ENCODE measurements around the gene DCTN2. TPM values are rescaled to one million over a fixed set of nuclear protein-coding genes. Genes with fewer than 3 reads are reported as not detected.

Gene DCTN2
- polyA plus RNA-seq, 1 of the 3 experiments (the other 2 are of a cell fraction), result 122 TPM

DNA sequence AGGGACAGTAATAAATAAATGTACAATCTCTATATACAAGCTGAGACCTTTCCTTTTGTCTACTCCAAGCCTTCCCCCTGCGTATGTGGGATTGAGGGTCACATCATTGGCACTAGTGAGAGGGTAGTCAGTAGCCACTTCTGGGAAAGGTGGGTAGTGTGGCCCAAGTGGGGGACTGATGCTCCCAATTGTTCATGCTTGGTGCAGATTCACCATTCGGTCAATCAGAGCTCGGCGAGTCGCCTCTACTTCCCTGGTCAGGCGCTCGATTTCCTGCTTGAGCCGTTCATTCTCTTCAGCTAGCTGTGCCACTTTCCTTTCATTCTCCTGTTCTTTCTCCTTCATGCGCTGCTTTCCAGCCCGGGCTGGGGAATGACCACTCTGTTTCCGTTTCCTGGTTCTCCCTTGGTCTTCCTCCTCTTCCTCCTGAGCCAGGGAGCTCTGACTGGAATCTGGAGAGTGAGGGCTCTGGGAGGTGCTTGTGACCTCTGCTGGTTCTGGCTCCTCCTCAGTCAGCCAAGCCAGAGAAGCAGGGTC, 30.3 kb downstream of the DCTN2 start:
- CTCF ChIA-PET, result interaction anchor here (0.5 to 1.4 kb wide), 5 partner anchors 25 to 209 kb away, joined by 3 read pairs; partner anchors contain the start of gene GLI1
- Histone ChIP-seq H3K79me2 (ENCODE audit: insufficient read depth) (peaks cover 37% of the 10 kb centered on the region), H3K36me3 (replicated peaks in 1 of 2; ENCODE audit: control insufficient read depth in 1 of 2, insufficient read depth in 2 of 2, low read length in 1 of 2) (peaks cover 57% of the 10 kb centered on the region in 2 experiments), H3F3A (replicated peaks; ENCODE audit: insufficient read depth) (peaks cover 62% of the 10 kb centered on the region), H2AFZ (ENCODE audit: low read depth) (no peak overlapping the region), H3K27me3 (ENCODE audit: insufficient read depth) (no peaks in the 10 kb centered on the region), H3K4me2 (peak overlapping the region; percentile 5; the same call in 1 of the 2 replicates), H3K9me2 (no peaks in the 10 kb centered on the region), H3K27ac (ENCODE audit: low read depth in 2 of 2, low read length in 1 of 2) (peak overlapping the region in 1 of 2 experiments; percentile 98; a peak in 2 of 4 replicates), H4K20me1 (ENCODE audit: insufficient read depth) (peaks cover 41% of the 10 kb centered on the region), H3K9me3 (no peaks in the 10 kb centered on the region), H3K4me3 (ENCODE audit: low read depth in 2 of 2, low read length in 1 of 2) (no peak overlapping the region), H3K4me1 (ENCODE audit: control insufficient read depth in 1 of 2, insufficient read depth in 2 of 2, low read depth in 1 of 2, low read length in 1 of 2) (peaks cover 21 to 30% of the 10 kb centered on the region in 2 experiments), H3K9ac (no peak overlapping the region)
- POLR2A ChIA-PET, result interaction anchor here (0.7 to 2.2 kb wide), 4 partner anchors 19 to 55 kb away, joined by 3 to 8 read pairs (median 4); no protein-coding TSS in a partner anchor
- DNase-seq, result no peak
- 93% methylated on average over 11 of the region's 11 CpGs for whole genome bisulfite sequencing (ENCODE audit: low lambda C conversion rate)
- TF ChIP-seq POLR2AphosphoS5 (IDR thresholded peaks at IDR 0.05; ENCODE audit: low read depth, low read length), result no peak; the same call in 1 of the 2 replicates
- TF ChIP-seq, protein P1, sequence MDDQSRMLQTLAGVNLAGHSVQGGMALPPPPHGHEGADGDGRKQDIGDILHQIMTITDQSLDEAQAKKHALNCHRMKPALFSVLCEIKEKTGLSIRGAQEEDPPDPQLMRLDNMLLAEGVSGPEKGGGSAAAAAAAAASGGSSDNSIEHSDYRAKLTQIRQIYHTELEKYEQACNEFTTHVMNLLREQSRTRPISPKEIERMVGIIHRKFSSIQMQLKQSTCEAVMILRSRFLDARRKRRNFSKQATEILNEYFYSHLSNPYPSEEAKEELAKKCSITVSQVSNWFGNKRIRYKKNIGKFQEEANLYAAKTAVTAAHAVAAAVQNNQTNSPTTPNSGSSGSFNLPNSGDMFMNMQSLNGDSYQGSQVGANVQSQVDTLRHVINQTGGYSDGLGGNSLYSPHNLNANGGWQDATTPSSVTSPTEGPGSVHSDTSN (IDR thresholded peaks at IDR 0.05), result no peak
- TF ChIP-seq FOXM1 (IDR thresholded peaks at IDR 0.05; ENCODE audit: low read depth), result no peak
- TF ChIP-seq TCF12 (IDR thresholded peaks at IDR 0.05), result no peak
- no peak for TF ChIP-seq MAX (IDR thresholded peaks at IDR 0.05; ENCODE audit: low read depth)

DNA sequence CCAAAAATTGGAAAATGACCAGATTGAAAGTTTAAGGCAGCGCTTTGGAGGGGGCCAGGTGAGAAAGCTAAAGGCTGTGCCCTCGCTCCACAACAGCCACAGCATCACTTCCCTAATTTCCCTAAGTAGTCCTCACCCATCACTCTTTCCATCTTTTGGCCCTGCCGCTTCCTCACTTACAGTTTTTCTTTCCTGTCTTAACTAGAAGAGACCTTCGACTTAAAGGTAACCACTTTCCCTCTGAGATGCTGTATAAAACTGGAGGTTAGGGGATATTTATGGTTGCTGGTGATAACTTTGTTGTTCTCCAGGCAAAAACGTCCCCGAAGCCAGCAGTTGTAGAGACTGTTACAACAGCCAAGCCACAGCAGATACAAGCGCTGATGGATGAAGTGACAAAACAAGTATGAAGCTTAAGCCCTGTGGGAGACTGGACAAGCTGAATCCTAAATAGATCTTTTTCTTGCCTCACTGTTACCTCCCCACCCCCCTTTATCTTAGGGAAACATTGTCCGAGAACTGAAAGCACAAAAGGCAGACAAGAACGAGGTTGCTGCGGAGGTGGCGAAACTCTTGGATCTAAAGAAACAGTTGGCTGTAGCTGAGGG, 31.0 kb downstream of the DCTN2 start:
- no peak overlapping the region for H3K4me2 ChIP-seq
- H3K9me3 ChIP-seq, result no peaks in the 10 kb centered on the region
- TF ChIP-seq USF1 (IDR thresholded peaks at IDR 0.05; ENCODE audit: borderline replicate concordance, low read depth), result no peak
- no peak for TF ChIP-seq SMC3 (IDR thresholded peaks at IDR 0.05; ENCODE audit: low read depth, low read length)
- TF ChIP-seq CHD2 (IDR thresholded peaks at IDR 0.05; ENCODE audit: low read length, partially characterized antibody), result no peak
- no peak for TF ChIP-seq EZH2phosphoT487 (IDR thresholded peaks at IDR 0.05; ENCODE audit: borderline replicate concordance, low read depth)
- TF ChIP-seq FOSL2 (IDR thresholded peaks at IDR 0.05; ENCODE audit: borderline replicate concordance, low read depth), result no peak
- TF ChIP-seq, protein P2, sequence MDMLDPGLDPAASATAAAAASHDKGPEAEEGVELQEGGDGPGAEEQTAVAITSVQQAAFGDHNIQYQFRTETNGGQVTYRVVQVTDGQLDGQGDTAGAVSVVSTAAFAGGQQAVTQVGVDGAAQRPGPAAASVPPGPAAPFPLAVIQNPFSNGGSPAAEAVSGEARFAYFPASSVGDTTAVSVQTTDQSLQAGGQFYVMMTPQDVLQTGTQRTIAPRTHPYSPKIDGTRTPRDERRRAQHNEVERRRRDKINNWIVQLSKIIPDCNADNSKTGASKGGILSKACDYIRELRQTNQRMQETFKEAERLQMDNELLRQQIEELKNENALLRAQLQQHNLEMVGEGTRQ (IDR thresholded peaks at IDR 0.05; ENCODE audit: borderline replicate concordance, low read depth, low read length), result no peak
- TF ChIP-seq ELF1 (IDR thresholded peaks at IDR 0.05), result no peak
- no peak for TF ChIP-seq JUND (IDR thresholded peaks at IDR 0.05)
- TF ChIP-seq, protein P1 (IDR thresholded peaks at IDR 0.05), result no peak
- no peak for TF ChIP-seq TEAD4 (IDR thresholded peaks at IDR 0.05; ENCODE audit: borderline replicate concordance, insufficient read depth)
- no peak for TF ChIP-seq MEF2A (IDR thresholded peaks at IDR 0.05; ENCODE audit: borderline replicate concordance, low read depth)
- H3K4me3 ChIP-seq (ENCODE audit: low read depth in 2 of 2, low read length in 1 of 2), result no peak overlapping the region
- peaks cover 37% of the 10 kb centered on the region for H3K79me2 ChIP-seq (ENCODE audit: insufficient read depth)
- H3K9ac ChIP-seq, result no peak overlapping the region
- no peak for DNase-seq
- H3K27ac ChIP-seq (ENCODE audit: low read depth in 2 of 2, low read length in 1 of 2), result peak overlapping the region in 1 of 2 experiments; percentile 98; a peak in 1 of 4 replicates
- ChIA-PET CTCF (interaction anchor here (0.5 to 1.0 kb wide), 2 partner anchors 208 to 277 kb away, joined by 3 to 4 read pairs; no protein-coding TSS in a partner anchor), POLR2A (interaction anchor here (1.3 to 2.2 kb wide), 4 partner anchors 15 to 30 kb away, joined by 4 to 8 read pairs (median 5); no protein-coding TSS in a partner anchor)
- peaks cover 57% of the 10 kb centered on the region for H3F3A ChIP-seq (replicated peaks; ENCODE audit: insufficient read depth)
- peaks cover 14 to 23% of the 10 kb centered on the region in 2 experiments for H3K4me1 ChIP-seq (ENCODE audit: control insufficient read depth in 1 of 2, insufficient read depth in 2 of 2, low read depth in 1 of 2, low read length in 1 of 2)
- H2AFZ ChIP-seq (ENCODE audit: low read depth), result no peak overlapping the region
- no peaks in the 10 kb centered on the region for H3K27me3 ChIP-seq (ENCODE audit: insufficient read depth)
- H3K9me2 ChIP-seq, result no peaks in the 10 kb centered on the region
- peaks cover 61% of the 10 kb centered on the region in 2 experiments for H3K36me3 ChIP-seq (replicated peaks in 1 of 2; ENCODE audit: control insufficient read depth in 1 of 2, insufficient read depth in 2 of 2, low read length in 1 of 2)
- 94% methylated on average over 11 of the region's 11 CpGs for WGBS (ENCODE audit: low lambda C conversion rate)
- H4K20me1 ChIP-seq (ENCODE audit: insufficient read depth), result peaks cover 41% of the 10 kb centered on the region
